Epithelial cell of prostate (primary cell): Measurements from ENCODE around the gene TMEM154.

Experiments
- DNase-seq: peaks from one replicate; pipeline ENCODE4 v3.0.0-alpha.2; 2011; ENCODE audit warnings: low read depth, low spot score
- H3K27ac ChIP-seq: fragments of 450-650 bp; 2 replicates; pipeline ENCODE4 v1.5.1; 2017; ENCODE audit warnings: mild to moderate bottlenecking

Gene TMEM154

GRCh38 chr4:152697284-152698088, 17.7 kb upstream of the TMEM154 start:
- H3K27ac ChIP-seq, result peak overlapping the region; percentile 87
- peak; percentile 96 for DNase-seq

- H3K27ac ChIP-seq, result peak overlapping the region; percentile 87
- peak; percentile 95 for DNase-seq
These were observed 17.0 kb upstream of the TMEM154 start for GRCh38 chr4:152696764-152697261.

- no peak for DNase-seq
- H3K27ac ChIP-seq, result peak overlapping the region; percentile 55
These were observed 14.1 kb upstream of the TMEM154 start for GRCh38 chr4:152693871-152694270.

- DNase-seq, result no peak
- H3K27ac ChIP-seq, result no peak overlapping the region
These were observed 12.0 kb upstream of the TMEM154 start for GRCh38 chr4:152691761-152692160.

GRCh38 chr4:152690706-152691651, 11.2 kb upstream of the TMEM154 start:
- DNase-seq, result no peak
- H3K27ac ChIP-seq, result no peak overlapping the region

- no peak overlapping the region for H3K27ac ChIP-seq
- no peak for DNase-seq
These were observed 10.1 kb upstream of the TMEM154 start for GRCh38 chr4:152689615-152690501.

- no peak overlapping the region for H3K27ac ChIP-seq
These were observed 8.3 kb upstream of the TMEM154 start for GRCh38 chr4:152687974-152688599.

GRCh38 chr4:152686452-152687013, 6.7 kb upstream of the TMEM154 start:
- H3K27ac ChIP-seq, result no peak overlapping the region
- no peak for DNase-seq

More at GRCh38 chr4:152687974-152688599, 8.3 kb upstream of the TMEM154 start:
- DNase-seq, result no peak

GRCh38 chr4:152684587-152684986, 4.8 kb upstream of the TMEM154 start:
- DNase-seq, result no peak
- no peak overlapping the region for H3K27ac ChIP-seq

GRCh38 chr4:152684007-152684406, 4.2 kb upstream of the TMEM154 start:
- no peak overlapping the region for H3K27ac ChIP-seq
- no peak for DNase-seq

GRCh38 chr4:152682143-152682941, 2.5 kb upstream of the TMEM154 start:
- H3K27ac ChIP-seq, result peak overlapping the region; percentile 99
- DNase-seq, result no peak

- peak overlapping the region; percentile 99 for H3K27ac ChIP-seq
- peak; percentile 93 for DNase-seq
These were observed 1.3 kb upstream of the TMEM154 start for GRCh38 chr4:152680988-152681603.

GRCh38 chr4:152678841-152679240, 956 bp downstream of the TMEM154 start:
- peak overlapping the region; percentile 99 for H3K27ac ChIP-seq
- no peak for DNase-seq

- peak overlapping the region; percentile 99 for H3K27ac ChIP-seq
- no peak for DNase-seq
These were observed 2.7 kb downstream of the TMEM154 start for GRCh38 chr4:152677117-152677516.

GRCh38 chr4:152676052-152676854, 3.5 kb downstream of the TMEM154 start:
- no peak for DNase-seq
- H3K27ac ChIP-seq, result peak overlapping the region; percentile 99

GRCh38 chr4:152674359-152674758, 5.4 kb downstream of the TMEM154 start:
- H3K27ac ChIP-seq, result peak overlapping the region; percentile 99
- DNase-seq, result no peak

GRCh38 chr4:152673489-152673888, 6.3 kb downstream of the TMEM154 start:
- DNase-seq, result no peak
- H3K27ac ChIP-seq, result peak overlapping the region; percentile 99
